Measurements from ENCODE around the gene TEX2.
"Not testable (repeated sequence)": the region's sequence is repeated elsewhere in the genome, so short reads cannot be mapped to it uniquely, and the experiment has no call there.

The TEX2 gene

DNA sequence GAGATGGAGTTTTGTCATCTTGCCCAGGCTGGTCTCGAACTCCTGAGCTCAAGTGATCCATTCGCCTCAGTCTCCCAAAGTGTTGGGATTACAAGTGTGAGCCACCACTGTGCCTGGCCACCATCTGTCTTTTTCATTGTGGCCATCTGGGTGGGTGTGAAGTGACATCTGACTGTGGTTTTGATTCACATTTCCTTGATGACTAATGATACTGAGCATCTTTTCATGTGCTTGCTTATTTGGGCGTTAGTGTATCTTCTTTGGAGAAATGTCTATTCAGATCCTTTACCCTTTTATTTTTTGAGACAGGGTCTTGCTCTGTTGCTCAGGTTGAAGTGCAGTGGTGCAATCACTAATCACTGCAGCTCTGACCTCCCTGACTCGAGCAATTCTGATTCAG lies 79.2 kb downstream of the TEX2 start:
- DNase-seq (ENCODE audit: low spot score): no peak

DNA sequence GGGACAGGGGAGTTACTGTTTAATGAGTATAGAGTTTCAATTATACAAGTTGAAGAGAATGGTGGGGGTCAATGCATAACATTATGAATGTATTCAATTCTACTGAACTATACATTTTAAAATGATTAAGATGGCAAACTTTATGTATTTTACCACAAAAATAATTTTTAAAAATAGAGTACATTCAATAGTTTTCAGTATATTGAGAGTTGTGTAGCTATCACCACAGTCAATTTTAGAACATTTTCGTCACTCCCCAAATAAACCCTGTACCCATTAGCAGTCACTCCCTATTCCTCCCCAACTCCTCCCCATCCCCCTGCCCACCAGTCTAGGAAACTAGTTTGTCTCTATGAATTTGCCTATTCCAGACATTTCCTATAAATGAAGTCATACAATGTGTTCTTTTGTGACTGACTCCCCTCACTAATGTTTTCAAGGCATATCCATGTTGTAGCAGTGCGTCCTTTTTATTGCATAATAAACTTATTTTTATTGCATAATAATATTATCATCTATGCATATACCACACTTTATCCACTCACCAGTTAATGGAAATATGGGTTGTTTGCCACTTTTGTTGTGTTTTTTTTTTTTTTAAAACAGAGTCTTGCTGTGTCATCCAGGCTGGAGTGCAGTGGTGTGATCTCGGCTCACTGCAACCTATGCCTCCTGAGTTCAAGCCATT lies 80.6 kb downstream of the TEX2 start:
- DNase-seq (ENCODE audit: low spot score): no peak

DNA sequence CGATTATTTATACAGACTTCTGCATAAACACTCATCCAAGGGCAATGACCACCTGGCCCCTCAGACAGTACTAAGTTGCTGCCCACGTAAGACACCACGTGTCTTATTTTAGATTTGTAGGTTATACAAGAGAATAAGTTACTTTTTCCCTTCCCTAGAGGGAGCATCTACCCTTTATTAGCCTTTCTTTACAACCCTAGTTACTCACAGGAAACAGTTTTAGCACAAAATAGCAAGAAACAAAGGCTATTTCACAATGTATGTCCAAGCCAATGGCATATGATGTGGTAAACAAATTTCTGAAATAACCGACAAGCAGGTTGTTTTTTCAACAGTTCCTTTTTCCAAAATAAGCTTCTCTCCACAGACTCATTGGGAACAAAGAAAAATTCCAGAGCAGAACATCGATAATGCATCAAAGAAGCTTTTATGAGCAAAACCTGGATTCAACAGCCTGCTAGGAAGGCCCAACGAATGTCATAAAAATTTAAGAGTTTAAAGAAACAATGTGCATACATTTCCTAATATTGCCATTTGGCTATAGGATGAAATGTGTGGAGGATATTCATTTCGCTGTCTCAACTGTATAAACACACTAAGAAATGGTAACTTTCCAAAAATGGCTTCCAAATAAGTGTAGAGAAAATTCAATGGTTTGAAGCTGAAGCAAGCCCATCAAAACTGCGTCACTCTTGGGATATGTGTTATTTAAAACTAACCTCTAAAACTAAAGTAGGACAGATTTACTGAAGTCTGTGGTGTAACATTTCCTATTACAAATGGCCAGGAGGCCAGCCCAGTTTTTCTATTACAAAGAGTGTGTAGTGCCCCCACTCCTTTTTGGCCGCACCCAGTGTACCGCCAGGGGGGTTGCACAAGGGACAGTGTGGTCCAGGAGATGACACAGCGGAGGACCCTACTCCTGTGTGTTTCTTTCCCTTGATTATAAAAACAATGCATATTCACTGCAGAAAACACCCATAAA lies 82.7 kb downstream of the TEX2 start:
- no peak for DNase-seq (ENCODE audit: low spot score)

DNA sequence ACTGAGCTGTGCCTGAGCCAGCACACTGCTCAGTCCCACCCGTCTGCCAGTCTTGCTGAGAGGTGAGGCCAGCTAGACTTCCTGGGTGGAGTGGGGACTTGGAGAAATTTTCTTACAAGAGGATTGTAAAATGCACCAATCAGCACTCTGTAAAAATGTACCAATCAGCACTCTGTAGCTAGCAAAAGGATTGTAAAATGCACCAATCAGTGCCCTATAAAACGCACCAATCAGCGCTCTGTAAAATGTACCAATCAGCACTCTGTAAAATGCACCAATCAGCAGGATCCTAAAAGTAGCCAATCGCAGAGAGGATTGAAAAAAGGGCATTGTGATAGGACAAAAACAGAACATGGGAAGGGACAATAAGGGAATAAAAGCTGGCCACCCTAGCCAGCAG lies 84.0 kb downstream of the TEX2 start:
- DNase-seq (ENCODE audit: low spot score): not testable (repeated sequence)

DNA sequence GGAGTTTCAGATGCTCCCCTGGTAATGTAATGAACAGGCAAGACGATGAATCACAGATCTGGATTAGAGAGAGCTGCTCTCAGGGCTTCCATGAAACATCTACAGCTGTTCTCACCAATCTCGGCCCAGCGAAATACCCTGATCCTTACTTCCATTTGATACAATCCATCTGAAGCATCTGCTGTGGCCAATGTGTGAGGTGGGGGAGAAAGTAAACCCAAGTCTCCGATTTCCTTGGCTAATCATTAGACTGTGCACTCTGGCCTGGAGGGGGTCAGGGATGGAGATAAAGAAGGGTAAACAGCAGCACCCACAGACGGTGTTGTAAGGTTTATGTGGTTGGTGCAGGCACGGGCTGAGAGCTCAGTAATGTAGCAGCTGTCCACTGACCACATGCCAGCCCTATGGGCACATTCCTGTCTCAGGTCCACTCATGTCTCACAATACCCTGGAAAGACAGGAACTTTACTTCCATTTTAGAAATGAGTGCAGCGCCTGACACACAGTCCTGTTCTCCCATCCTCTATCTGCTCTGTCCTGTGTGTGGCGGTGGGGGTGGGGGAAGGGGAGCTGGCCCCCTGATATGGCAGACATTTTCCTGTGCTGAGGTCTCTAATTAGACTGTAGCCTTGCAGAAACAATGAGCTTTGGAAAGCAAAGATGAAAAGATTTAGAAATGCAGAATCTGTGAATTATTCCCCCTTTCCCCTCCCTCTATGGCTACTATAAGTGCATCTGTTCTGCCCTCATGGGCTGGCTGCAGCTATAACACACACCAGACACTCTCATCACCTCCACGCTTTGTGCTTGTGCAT lies 84.8 kb downstream of the TEX2 start:
- no peak for DNase-seq (ENCODE audit: low spot score)

DNA sequence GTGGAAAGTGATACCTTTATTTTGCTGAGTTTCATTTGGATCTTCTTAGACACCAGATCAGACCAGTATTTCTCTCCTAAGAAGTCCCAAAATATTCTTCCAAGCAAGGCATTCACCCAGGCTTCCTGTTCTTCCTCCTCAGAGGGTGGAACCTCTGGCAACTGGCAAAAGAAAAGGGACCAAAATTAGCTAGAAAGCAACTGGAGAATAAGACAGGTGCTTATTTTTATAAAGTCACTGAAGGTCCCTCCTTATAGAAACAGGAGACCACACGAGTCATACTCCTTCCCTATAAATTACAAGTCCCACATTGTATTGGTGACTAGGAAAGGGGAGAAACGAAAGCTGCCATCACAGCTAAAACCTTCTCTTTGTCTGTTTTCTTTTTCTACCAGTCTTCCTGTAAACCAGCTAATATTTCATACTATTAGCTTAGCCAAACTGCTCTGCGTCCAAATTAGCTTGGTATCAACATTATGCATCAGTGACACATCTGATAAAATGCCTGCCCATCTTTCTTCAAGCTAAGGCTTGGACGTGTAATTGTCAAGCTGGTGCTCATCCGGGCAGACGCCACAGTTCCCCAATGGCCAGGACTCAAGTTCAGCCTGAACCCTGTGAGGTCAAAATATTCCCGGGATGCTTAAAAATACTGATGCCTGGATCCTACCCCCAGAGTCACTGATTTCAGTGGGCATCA lies 85.6 kb downstream of the TEX2 start:
- no peak for DNase-seq (ENCODE audit: low spot score)

DNA sequence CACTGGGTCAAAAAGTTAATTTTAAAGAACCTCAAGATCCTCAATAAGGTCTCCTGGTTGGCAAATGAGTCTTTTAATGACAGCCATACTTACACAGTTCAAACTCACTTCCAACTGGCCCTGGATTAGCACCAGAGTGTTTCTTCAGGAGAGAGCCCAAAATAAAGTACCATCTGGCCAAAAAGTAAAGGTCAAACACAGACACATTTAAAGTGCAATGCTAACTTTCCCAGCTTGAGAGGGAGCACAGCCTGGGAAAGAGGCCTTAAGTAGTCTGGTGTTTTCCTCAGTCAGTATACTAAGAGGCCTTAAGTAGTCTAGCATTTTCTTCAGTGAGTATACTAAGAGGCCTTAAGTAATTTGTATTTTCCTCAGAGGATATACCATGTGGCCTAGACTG lies 86.5 kb downstream of the TEX2 start:
- no peak for DNase-seq (ENCODE audit: low spot score)

DNA sequence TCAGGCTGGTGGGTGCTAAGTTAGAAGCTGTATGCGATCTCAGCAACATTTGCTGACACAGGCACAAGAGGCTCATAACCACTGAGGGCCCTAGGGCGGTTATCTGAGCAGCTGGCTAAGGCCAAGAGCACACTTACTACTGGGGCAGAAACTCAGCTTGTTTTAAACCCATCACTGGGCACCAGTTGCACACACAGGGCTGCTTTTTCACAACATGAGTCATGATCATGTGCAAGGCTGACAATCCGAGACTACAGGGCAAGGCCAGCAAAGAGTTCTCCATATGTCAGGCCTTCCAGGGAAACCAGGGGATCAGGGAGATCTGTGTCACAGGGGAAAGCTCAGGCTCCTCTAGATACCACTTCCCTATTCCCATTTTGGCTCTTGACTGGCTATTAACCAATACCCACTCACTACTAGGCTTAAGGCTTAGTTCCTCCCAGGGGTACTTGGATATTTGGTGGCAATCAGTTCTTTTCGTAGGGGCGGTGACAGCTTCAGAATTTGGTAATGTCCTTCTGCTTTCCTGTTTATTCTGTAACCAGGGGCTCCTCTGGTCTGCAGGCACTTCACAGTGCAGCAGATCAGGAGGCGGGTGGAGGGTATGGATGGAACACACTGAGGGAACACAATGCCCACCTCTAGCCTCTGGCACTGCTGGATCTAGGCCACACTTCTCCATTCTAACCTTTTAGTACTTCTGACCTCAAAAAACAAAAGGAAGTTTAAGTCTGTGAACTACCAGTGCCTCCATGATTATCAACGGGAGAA lies 88.2 kb downstream of the TEX2 start:
- peak; percentile 86 for DNase-seq (ENCODE audit: low spot score)

DNA sequence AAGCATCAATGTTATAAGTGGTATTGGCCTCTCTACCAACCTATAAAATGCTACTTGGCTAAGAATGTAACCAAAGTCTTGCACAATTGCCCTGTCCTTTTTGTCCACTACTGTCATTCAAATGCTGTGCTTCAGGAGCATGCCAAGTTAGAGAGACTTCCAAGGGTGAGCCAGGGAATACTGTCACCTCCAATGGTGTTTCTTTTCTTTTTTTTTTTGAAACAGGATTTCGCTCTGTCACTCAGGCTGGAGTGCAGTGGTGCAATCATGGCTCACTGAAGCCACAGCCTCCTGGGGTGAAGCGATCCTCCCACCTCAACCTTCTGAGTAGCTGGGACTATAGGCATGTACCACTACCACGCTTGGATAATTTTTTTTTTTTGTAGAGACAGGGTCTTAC lies 89.4 kb downstream of the TEX2 start:
- no peak for DNase-seq (ENCODE audit: low spot score)

DNA sequence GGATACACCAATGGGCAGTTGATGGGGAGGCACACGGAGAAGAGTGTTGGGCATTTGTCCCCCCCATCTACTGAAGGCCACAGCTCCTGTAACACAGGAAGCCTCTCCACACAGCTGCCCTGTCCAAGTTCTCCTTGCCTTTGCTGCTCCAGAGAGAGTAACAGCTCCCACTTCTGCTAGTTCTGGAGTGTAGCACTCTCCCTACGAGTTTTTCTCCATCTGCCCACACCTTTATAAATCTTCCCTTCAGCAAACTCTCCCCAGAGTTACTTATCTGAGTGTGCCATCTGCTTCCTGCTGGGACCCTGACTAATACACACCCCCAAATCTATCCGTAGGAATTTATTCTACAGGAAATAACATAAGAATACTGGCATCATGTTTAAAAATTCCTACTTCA lies 90.5 kb downstream of the TEX2 start:
- DNase-seq (ENCODE audit: low spot score): no peak

DNA sequence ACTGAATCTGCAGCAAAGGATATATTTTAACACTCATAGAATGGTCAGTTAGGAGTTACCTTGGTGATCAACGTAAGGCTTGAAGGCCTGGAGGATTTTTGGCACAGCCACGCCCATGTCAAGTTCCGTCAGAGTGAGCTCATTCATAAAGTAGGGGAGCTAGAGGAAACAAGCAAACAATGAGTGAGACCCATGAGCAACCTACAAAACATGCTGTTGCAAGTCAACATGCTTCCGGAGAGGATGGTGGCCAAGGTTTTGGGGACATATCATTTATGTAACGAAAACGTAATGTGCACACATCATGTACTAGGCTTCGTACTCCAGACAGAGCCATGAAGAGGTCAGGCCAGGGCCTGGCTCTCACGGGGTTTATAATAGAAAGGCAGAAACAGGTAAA lies 92.0 kb downstream of the TEX2 start:
- no peak for DNase-seq (ENCODE audit: low spot score)

DNA sequence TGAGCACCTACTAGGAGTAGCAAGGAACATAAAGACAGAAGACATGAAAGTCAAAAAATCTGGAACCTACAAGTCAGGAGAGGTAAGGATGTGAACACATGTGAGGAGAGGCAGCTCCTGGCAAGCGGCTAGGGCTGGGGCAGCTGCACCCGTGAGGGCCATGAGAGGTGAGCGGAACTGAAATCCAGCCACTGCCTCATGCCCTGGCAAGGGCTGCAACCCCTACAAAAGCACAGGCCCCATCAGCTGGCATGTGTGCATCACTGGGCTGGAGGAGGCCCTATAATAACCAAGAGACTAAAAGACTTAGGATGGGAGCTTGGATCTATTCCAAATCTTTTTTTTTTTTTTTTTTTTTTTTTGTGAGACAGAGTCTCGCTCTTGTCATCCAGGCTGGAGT lies 92.8 kb downstream of the TEX2 start:
- DNase-seq (ENCODE audit: low spot score): no peak

DNA sequence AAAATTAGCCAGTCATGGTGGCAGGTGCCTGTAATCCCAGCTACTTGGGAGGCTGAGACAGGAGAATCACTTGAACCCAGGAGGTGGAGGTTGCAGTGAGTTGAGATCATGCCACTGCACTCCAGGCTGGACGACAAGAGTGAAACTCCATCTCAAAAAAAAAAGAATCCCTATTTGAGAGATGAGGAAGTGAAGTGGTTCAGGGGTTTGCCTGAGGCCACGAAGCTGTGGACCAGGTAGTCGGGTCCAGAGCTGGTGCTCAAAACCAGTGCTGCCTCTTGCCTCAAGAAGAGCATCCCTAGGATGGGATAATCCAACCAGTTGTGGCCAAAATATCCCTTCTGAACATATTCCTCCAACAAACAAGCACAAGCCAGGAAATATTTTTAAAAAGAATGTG lies 95.4 kb downstream of the TEX2 start:
- not testable (repeated sequence) for DNase-seq (ENCODE audit: low spot score)

DNA sequence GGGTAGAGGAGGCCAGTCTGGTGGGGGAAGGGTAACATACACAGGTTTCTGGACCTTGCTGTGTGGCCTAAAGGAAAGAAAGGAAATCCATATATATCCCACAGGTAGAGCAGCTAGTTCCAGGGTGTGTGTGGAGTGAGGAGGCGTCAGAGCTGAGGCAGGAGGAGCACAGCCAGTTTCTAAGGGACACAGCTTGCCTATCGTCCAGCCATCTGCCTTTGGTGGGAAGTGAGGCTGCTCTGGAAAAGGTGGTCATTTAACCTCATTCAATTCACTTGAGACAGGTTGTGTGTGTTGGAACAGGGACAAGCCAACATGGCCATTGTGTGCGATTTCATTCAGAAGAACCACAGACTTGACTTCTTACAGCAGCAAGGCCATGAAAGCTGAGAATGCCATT lies 96.2 kb downstream of the TEX2 start:
- DNase-seq (ENCODE audit: low spot score): no peak

DNA sequence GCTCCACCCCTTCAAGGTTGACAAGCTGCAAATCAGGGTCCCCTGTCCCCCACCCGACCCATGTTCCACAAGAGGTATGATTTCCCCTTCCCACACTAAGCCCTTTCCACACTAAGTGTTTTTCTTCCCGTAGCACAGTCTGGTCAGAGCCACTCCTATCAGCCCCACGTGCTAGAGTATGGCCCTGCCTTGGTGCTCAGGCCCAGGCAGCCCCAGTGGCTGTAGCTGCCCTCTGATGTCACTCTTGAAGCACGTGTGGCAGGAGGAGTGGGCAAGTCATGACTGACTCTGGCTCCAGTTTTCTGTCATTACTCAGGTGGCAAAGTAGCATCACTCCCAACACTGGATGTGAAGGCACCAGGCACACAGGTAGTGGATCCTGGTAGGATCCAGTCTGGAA lies 97.7 kb downstream of the TEX2 start:
- no peak for DNase-seq (ENCODE audit: low spot score)

DNA sequence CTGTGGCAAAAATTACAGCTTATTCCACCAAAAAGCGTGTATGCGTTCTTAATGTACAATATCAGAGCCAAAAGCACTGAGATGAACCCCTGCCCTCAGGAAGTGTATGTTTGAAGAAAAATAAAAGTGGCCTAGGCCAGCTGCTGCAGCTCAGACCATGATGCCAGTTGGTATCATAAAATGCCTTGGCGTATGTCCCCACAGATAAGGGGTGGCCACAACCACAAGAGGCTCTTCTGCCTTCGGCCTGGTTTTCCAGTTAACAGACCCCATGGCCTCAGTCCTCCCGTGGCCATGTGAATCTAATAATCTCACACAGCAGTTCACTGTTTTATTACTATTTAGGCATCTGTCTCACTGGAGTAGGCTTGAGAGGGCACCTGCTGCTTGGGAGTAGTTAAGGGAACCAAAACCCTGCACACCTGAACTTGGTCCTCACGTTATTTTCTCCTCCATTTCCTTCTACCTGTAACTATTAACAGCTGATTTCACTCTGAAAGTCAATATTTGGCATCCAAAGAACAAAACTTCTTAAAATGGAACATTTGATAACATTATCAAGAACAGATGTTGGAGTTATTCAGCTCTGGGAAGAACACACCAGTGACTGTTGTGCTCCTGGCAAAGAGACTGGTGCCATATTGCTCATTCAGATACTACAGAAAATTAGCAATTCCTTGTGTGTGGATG lies 98.3 kb downstream of the TEX2 start:
- no peak for DNase-seq (ENCODE audit: low spot score)

DNA sequence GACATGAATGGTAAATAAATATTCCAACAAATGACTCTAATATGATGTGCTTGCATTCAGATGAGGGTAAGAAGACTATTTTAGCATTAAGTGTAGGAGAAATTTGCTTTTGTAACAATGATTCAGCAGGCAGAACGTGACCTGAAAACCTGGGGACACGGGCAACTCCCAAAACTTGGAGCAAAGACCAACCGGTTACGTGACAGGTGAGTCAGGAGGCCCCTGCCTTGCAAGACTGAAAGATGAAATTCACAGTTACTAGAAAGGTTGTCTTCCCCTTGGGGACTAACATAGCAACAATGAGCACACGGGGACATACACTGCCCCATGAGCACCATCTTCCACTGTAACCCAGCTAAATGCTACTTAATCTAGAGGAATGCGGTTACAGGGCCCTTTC lies 99.6 kb downstream of the TEX2 start:
- no peak for DNase-seq (ENCODE audit: low spot score)

DNA sequence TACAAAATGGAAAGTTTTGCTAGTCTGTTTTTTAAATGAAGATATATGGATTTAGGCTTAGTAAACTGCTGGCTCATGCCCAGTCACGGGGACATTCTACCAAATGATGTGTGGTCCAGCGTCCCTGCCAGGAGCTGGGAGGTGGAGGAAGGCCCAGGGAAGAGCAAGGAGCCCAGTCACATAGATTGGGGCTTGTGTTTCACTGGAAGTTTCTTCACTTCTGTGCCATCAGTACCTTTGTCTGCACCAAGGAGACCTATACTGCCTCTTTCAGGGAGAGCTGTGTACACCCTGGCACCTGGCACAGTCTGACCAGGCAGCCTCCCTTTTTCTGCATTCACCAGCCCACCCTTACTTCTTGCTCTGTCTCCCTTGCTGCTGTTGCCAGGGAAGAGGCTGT lies 100.5 kb downstream of the TEX2 start:
- no peak for DNase-seq (ENCODE audit: low spot score)

DNA sequence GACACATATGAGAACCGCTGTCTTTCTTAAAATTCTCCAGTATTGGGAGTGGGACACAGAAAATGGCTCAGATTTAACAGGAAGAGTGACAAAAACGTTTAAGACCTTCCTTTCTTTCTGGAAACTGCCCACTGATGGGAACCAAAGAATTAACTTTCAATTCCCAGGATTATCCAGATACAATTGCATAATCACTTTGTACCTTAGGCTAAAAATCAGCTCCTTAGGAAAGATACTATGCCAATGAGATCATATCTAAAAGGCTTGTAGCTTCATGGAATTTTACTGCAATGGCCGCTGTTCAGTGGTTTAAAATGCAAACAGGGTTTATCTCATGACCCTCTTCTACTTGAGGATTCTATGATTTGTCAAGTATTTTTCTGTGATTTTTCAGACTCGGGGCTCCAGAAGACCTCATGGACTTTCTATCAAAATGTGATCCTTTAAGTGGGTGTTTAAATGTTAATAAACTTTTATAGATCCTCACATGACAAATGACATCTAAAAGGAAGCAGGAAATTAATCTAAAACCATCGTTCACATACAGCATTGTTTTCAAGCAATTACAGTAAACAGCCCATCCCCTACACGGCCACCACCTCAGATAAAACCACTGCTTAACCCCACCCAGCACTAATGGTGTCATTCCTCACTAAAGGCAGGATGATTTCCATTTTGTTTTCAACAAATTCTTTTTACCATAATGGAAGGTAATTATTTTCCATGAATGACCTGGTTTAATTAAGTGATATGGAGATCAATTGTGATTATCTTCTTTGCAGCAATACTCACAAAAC lies 101.5 kb downstream of the TEX2 start:
- no peak for DNase-seq (ENCODE audit: low spot score)

DNA sequence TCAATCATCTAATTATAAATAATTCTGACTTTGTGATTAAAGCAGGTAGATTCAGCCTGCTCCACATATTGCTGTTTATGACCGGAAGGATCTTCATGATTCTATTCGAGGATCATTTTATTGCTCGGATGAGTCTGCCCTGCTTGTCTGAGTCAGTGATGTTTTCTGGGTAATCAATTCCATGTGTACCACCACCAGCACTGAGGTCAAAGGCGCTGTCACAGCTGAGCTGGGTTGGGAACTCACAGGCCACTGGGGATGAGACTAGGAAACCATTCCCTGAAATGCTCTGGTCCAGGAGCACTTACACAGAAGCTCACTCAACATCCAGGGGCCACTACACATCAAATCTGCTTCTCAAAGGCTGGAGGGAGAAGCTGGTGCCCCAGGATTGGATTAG lies 102.7 kb downstream of the TEX2 start:
- no peak for DNase-seq (ENCODE audit: low spot score)
